ENCODE measurements around the gene SAA2.
A peak's percentile ranks its signal among the peaks of the same experiment; 100 is the strongest.
"Not testable (repeated sequence)": the region's sequence is repeated elsewhere in the genome, so short reads cannot be mapped to it uniquely, and the experiment has no call there.

The SAA2 gene

DNA sequence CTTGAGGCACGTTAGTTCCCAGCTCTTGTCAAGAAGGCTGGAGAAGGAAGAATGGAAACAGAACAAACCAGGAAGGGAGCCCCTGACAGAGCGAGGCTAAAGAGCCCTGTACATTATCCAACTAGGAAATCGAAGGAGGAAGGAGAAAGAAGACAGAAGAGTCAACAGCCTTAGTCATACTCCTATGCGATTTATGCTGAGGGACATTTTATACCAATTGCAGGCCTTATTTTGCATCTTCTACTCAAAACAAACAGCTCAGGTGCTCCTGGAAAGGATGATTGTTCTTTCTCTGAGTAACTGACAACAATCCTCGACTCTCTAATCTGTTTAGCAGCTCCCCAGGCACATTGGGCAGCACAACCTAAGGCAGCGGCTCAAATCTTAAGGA is 1.3 kb downstream of the SAA2 start:
- not testable (repeated sequence) for DNase-seq

- not testable (repeated sequence) for DNase-seq
These were observed 1.9 kb downstream of the SAA2 start for GRCh38 chr11:18246379-18247190.

DNA sequence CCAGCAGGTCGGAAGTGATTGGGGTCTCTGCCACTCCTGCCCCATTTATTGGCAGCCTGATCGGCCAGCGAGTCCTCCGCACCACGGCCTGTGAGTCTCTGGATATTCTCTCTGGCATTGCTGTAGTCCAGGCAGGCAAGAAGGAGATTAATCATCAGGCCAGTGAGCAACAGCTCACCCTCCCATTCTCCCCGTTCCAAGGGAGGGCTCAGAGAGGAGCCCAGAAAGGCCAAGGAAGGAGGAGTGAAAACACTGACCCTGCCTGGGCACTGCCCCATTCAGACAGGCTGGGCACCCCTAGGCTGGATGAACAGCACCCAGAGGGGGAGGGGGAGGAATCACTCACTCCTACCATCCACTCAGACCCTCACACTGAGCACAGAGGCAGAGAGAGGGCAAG is 3.1 kb downstream of the SAA2 start:
- DNase-seq: no peak

DNA sequence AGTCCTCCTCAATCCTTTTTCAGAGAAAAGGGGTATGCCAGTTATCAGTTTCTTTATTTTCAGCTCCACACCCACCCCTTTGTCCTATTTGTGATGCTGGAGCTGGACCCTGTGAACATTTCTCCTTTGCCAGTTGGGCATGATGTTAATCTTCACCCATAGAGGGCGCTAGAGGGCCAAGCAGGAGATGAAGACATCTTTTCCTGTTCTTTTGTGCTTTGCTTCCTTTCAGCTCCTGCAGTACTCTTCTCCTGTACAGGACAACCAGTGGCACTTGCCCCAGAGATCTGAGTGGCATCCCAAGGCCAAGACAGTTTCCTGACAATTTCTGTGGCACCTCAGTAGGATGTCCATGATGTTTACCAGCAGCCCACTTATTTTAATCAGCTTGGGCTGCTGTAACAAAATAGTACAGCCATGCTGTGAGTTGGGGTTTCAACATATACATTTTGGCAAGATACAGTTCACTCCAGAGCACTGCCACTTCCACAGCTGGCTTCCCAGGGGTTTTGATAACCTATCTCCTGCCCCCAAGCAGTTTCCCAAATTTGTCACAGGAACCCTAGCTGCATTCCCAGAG is 4.6 kb downstream of the SAA2 start:
- DNase-seq: peak; percentile 63

- DNase-seq: no peak
These were observed 8.8 kb downstream of the SAA2 start for GRCh38 chr11:18239655-18240054.

- no peak for DNase-seq
These were observed 11.7 kb downstream of the SAA2 start, which contains the start of gene SAA4 for GRCh38 chr11:18236664-18237356. Gene SAA4 (minus strand): TSS chr11:18236802. CDS start chr11:18235926, 876 bp downstream.

- no peak for DNase-seq
These were observed 12.8 kb downstream of the SAA2 start for GRCh38 chr11:18235394-18236334.

DNA sequence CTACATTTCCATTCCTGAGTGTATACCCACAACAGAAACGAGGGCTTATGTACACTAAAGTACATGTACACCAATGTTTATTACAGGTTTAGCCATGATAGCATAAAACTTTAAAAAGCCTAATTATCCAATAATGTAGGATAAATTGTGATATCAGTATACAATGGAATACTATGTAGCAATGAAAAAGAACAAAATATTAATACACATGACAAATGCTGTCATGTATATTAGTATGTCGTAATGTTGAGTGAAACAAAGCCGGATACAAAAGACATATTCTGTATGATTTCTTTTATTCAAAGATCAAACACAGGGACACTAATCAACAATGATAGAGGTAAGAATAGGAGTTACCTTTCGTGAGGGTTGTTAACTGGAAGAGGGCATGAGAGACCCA is 14.6 kb downstream of the SAA2 start:
- DNase-seq: no peak

GRCh38 chr11:18230859-18231258 is 17.6 kb downstream of the SAA2 start:
- DNase-seq: no peak

- DNase-seq: no peak
These were observed 19.0 kb downstream of the SAA2 start for GRCh38 chr11:18229501-18229900.

GRCh38 chr11:18225913-18226312 is 22.6 kb downstream of the SAA2 start:
- DNase-seq: no peak

DNA sequence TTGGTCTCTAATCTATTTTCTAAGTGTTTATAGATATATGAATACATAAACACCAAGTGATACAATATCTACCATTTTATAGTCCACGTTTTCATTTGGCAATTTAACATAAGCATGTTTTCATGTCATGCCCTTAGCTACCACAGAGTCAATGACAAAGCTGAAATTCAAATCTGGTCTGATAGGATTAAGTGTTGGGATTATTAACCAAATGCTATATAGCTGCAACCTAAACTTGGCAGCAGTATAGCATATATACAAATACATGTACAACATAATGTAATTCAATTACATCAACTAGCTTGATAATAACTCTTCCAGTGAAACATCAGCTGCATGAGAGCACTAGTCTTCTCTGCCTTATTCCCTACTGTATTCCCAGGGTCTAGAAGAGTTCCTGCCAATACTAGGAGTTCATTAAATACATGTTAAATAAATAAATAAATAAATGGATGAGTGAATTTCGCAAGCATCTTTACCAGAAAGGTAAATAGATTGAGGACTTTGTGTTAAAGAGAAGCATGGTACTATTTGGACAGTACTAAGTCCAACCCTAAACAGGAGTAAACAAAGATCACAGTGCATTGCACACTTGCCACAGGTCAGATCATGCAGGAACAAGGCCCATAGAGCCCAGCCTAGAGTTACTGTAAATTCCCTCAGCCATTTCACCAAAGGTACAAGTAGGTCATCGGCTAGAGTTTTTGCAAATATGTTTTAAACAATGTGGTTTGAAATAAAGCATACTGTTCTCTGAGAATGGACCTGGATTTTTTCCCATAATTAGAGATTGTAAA is 24.7 kb downstream of the SAA2 start:
- DNase-seq: no peak

DNA sequence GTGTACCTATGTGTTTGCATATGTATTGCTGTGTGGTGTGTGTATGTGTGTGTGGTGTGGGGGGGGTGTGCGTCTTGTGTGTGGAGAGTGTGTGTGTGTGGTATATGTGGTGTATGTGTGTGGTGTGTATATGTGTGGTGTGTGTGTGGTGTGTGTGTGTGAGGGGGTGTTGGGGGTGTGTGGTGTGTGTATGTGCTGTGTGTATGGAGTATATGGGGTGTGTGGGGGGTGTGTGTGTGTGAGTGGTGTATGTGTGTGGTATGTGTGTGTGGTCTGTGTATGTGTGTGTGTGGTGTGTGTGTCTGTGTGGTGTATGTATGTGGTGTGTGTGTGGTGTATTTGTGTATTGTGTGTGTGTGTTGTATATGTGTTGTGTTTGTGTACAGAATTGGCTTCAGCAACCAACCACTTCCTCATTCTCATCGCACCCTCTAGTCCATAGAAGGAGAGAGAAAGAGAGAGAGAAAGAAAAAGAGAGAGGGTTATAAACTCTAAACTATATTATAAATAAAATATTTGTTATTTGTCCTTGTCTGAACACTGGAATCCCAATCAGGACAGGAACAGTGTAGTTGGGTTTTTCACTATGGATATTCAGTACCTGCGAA is 25.6 kb downstream of the SAA2 start:
- DNase-seq: no peak

DNA sequence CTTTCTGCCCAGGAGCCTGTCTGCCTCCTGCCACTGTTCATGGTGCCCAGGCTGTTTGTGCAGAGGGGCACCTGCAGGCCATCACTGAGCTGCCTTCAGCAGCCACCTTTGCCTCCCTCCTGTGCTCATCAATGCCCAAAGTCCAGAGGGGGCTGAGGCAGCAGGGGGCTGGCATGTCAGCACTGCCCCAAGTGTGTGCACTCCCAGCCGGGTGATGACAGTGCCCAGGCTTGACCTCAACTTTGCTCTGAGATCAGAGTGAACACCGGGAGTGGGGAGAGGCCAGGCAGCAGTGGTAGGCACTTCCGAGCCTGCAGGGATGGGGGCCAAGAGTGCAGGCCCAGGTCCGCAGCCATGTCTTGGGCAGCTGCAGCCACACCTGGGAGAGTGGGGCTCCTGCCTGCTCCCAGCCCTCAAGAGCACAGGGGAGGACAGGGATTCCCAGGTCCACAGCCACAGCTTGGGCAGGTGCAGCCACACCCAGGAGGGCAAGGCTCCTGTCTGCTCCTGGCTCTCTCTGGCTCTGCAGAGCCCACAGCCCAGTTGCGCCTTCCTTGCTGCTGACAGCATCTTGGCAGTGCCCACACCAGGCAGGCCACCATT is 27.1 kb downstream of the SAA2 start:
- no peak for DNase-seq

DNA sequence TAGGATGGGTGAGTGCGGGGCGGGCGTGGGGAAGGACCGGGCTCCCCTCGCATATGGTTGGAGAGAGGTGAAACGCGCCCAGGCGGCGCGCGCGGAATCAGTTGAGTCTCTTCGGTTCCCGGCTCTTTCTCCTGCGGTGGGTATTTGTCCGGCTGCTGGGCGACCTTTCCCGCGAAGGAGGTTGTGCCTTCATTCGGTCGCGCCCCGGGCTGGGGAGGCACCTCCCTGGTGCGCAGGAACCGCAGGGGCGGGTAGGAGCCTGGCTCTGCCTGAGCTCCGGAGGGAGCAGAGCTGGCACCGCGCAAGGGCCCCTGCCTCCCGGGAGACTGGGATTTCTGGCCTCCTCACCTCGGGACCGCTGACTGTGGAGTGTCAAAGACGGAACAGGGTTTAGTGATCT is 39.4 kb downstream of the SAA2 start:
- no peak for DNase-seq

- no peak for DNase-seq
These were observed 43.7 kb downstream of the SAA2 start for GRCh38 chr11:18204771-18205170.

DNA sequence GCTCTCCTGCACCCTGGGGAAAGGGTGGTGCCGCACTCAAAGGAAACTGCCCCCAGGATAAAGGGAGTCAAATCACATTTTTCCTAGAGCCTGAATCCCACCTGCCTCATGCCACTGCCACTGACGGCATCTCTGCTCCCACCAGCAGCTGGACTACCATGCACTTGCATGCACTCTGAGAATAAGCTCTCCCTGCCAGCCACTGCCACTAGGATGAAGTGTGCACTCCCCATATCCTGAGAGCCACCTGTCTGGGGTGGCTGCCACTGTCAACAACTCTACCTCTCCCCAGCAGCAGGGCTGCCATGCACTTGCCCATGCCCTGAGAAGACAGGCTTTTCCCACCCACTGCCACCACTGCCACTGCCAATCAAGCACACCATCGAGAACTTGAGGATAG is 44.2 kb downstream of the SAA2 start:
- DNase-seq: no peak

DNA sequence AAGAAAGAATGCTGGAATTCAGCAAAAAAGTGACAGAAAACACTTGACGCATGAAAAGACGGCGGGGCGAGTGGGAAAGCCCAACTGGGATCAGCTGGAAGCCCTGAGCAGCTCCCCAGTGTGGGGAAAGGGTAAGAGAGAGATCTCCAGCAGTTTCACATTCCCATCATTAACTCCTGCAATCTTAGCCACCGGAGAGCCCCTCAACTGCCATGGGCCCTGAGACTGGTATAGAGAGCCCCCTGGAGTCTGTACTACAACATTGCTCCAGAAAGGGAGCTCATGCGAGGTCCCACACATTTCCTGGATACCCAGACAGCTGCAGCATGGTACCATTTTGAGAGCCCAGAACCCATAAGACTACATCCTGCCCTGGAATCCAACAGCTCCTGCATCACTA is 44.7 kb downstream of the SAA2 start:
- DNase-seq: peak; percentile 4

GRCh38 chr11:18197738-18198137 is 50.7 kb downstream of the SAA2 start:
- not testable (repeated sequence) for DNase-seq

- no peak for DNase-seq
These were observed 51.9 kb downstream of the SAA2 start for GRCh38 chr11:18196532-18196931.

Measured in fibroblast of skin of abdomen (primary cell).